ENCODE results near the gene SCT. TPM values are rescaled to one million over a fixed set of nuclear protein-coding genes. Genes with fewer than 3 reads are reported as not detected.
A peak's percentile ranks its signal among the peaks of the same experiment; 100 is the strongest.

Gene SCT
- total RNA-seq, 1 experiment from 2014 or later: not detected

DNA sequence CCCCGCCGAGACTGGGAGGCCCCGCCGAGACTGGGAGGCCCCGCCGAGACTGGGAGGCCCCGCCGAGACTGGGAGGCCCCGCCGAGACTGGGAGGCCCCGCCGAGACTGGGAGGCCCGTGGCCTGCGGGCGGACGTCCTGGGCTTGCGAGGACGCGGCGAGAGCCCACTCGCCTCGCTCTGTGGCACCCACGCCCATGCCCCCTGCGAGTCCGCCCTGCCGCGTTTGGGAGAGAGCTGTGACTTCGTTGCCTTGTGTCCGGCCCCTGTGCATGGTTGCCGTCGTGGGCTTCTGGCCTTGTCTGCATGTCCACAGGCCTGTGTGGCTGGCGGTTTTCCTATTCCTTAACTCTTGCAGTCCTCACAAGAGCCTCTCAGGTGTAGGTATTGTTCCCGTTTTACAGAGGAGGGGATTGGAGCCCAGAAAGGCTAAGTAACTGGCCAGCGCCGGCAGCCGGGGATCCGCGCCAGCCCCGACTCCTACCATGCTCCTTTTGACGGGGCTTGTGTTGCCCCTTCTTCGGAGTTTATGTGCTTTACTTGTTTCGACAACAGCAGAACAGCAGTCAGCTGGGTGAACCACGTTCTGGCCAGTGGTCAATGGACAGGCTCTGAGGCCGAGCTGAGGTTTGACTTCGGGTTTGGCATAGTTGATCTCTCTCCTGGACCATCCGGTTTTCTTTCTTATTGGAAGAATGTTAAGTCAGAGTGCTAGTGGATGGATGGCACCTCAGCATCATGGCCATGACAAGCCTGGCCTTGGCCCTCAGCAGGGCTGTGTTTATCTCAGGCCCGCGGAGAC lies 50.0 kb downstream of the SCT start:
- intact Hi-C loops (cut with micrococcal nuclease): no loop called here
- peaks cover 34% of the 10 kb centered on the region for H3K4me1 Mint-ChIP-seq (ENCODE audit: insufficient read depth, unreplicated experiment)
- DNase-seq (ENCODE audit: unreplicated experiment): no peak
- no peaks in the 10 kb centered on the region for H3K27me3 Mint-ChIP-seq (ENCODE audit: insufficient read depth, unreplicated experiment)
- TF ChIP-seq, protein P1, sequence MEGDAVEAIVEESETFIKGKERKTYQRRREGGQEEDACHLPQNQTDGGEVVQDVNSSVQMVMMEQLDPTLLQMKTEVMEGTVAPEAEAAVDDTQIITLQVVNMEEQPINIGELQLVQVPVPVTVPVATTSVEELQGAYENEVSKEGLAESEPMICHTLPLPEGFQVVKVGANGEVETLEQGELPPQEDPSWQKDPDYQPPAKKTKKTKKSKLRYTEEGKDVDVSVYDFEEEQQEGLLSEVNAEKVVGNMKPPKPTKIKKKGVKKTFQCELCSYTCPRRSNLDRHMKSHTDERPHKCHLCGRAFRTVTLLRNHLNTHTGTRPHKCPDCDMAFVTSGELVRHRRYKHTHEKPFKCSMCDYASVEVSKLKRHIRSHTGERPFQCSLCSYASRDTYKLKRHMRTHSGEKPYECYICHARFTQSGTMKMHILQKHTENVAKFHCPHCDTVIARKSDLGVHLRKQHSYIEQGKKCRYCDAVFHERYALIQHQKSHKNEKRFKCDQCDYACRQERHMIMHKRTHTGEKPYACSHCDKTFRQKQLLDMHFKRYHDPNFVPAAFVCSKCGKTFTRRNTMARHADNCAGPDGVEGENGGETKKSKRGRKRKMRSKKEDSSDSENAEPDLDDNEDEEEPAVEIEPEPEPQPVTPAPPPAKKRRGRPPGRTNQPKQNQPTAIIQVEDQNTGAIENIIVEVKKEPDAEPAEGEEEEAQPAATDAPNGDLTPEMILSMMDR (IDR thresholded peaks at IDR 0.05; ENCODE audit: unreplicated experiment): no peak
- BruUV-seq (replicated peaks): TSS peak; percentile 56
- no peaks in the 10 kb centered on the region for H3K9me3 Mint-ChIP-seq (ENCODE audit: unreplicated experiment)
- H3K27ac Mint-ChIP-seq (ENCODE audit: low read depth, unreplicated experiment): no peak overlapping the region
- ChIA-PET CTCF (interaction anchor here (0.9 kb wide), 1 partner anchor 22 kb away, joined by 3 read pairs; no protein-coding TSS in a partner anchor), POLR2A (interaction anchor here (0.7 to 2.5 kb wide), 15 partner anchors 12 to 257 kb away, joined by 3 to 17 read pairs (median 6); partner anchors contain the start of genes HRAS, PIDD1, RPLP2 and TMEM80)
- peaks cover 8% of the 10 kb centered on the region for H3K36me3 Mint-ChIP-seq (ENCODE audit: insufficient read depth, unreplicated experiment)
- peak overlapping the region; percentile 79 for H3K4me3 Mint-ChIP-seq (ENCODE audit: unreplicated experiment)

Other genes with a start within 250 kb of the SCT start
- gene PKP3, start 233.0 kb downstream of the SCT start, total RNA-seq (2022): 129 and 177 TPM in 2 replicates
- 6.2 and 7.7 TPM in 2 replicates for gene SIGIRR, start 212.2 kb downstream of the SCT start, total RNA-seq (2022)
- gene ANO9, start 185.2 kb downstream of the SCT start, total RNA-seq (2022): 7.2 and 9.4 TPM in 2 replicates
- gene PTDSS2, start 176.9 kb downstream of the SCT start, total RNA-seq (2022): 28.2 and 29.4 TPM in 2 replicates
- 288 TPM in 2 replicates for gene RNH1, start 119.9 kb downstream of the SCT start, total RNA-seq (2022)
- 115 and 123 TPM in 2 replicates for gene HRAS, start 91.6 kb downstream of the SCT start, total RNA-seq (2022)
- 0.54 and 0.75 TPM in 2 replicates for gene LRRC56, start 89.7 kb downstream of the SCT start, total RNA-seq (2022)
- 6.1 and 8.0 TPM in 2 replicates for gene LMNTD2, start 66.4 kb downstream of the SCT start, total RNA-seq (2022)
- gene RASSF7, start 66.2 kb downstream of the SCT start, total RNA-seq (2022): 11.4 and 13.3 TPM in 2 replicates
- 29.9 and 31.8 TPM in 2 replicates for gene PHRF1, start 50.7 kb downstream of the SCT start, total RNA-seq (2022)
- 7.7 and 9.5 TPM in 2 replicates for gene IRF7, start 11.2 kb downstream of the SCT start, total RNA-seq (2022)
- gene CDHR5, start 2.2 kb downstream of the SCT start, total RNA-seq (2022): not detected in 2 replicates
- 0.44 and 1.3 TPM in 2 replicates for gene DRD4, start 10.1 kb upstream of the SCT start, total RNA-seq (2022)
- 46.8 and 54.1 TPM in 2 replicates for gene DEAF1, start 68.0 kb upstream of the SCT start, total RNA-seq (2022)
- gene TMEM80, start 68.6 kb upstream of the SCT start, total RNA-seq (2022): 12.2 and 12.8 TPM in 2 replicates
- gene EPS8L2, start 79.0 kb upstream of the SCT start, total RNA-seq (2022): 109 and 119 TPM in 2 replicates
- gene TALDO1, start 120.3 kb upstream of the SCT start, total RNA-seq (2022): 93.8 and 137 TPM in 2 replicates
- 54.6 and 67.7 TPM in 2 replicates for gene GATD1, start 150.3 kb upstream of the SCT start, total RNA-seq (2022)
- gene CEND1, start 162.9 kb upstream of the SCT start, total RNA-seq (2022): not detected in 2 replicates
- 34.0 and 36.5 TPM in 2 replicates for gene SLC25A22, start 171.1 kb upstream of the SCT start, total RNA-seq (2022)
- gene PIDD1, start 178.1 kb upstream of the SCT start, total RNA-seq (2022): 15.8 and 22.1 TPM in 2 replicates
- 1,886 and 2,142 TPM in 2 replicates for gene RPLP2, start 182.8 kb upstream of the SCT start, total RNA-seq (2022)
- gene PNPLA2, start 191.7 kb upstream of the SCT start, total RNA-seq (2022): 100 and 112 TPM in 2 replicates
- 1.2 and 1.9 TPM in 2 replicates for gene CRACR2B, start 200.7 kb upstream of the SCT start, total RNA-seq (2022)
- 404 and 412 TPM in 2 replicates for gene CD151, start 205.8 kb upstream of the SCT start, total RNA-seq (2022)
- gene POLR2L, start 215.3 kb upstream of the SCT start, total RNA-seq (2022): 96.9 and 118 TPM in 2 replicates
- 118 and 148 TPM in 2 replicates for gene TSPAN4, start 215.7 kb upstream of the SCT start, total RNA-seq (2022)